Spleen (tissue), 7 donors: ENCODE data around the gene TRPT1.

Source experiments
- POLR2A ChIP-seq, 3 donors: fragments of 450-650 bp; IDR thresholded peaks; one replicate each; pipeline ENCODE4 v1.5.1; 2017; ENCODE audit warnings: antibody characterized with exemption in 3 of 3, mild to moderate bottlenecking in 1 of 3
- POLR2AphosphoS5 ChIP-seq, 3 donors: sonication (generic); formaldehyde crosslinking; IDR thresholded peaks; one replicate each; pipeline ENCODE4 v1.5.1; 2017; ENCODE audit warnings: antibody characterized with exemption in 3 of 3
- TF ChIP-seq, protein P1 (sequence below), 11 experiments: fragments of 200-600 bp in 7 of 11; fragments of 450-650 bp in 4 of 11; sonication (generic) in 4 of 11; IDR thresholded peaks in 8 of 11; conservative IDR thresholded peaks in 3 of 11; 1 replicate in 7 of 11; 2 replicates in 4 of 11; pipeline versions ENCODE4 v1.4.0 to v1.8.0; 2016 to 2021; ENCODE audit warnings: antibody characterized with exemption in 11 of 11, inconsistent platforms in 4 of 11, mild to moderate bottlenecking in 1 of 11
- donor health status: DM: no; HTN: no; CAD: no; lungs with moderate emphysema.
- donor health status: DM: no; HTN: no; CAD: no.
- donor health status: DM: no; HTN: no; CAD: no.

DNA sequence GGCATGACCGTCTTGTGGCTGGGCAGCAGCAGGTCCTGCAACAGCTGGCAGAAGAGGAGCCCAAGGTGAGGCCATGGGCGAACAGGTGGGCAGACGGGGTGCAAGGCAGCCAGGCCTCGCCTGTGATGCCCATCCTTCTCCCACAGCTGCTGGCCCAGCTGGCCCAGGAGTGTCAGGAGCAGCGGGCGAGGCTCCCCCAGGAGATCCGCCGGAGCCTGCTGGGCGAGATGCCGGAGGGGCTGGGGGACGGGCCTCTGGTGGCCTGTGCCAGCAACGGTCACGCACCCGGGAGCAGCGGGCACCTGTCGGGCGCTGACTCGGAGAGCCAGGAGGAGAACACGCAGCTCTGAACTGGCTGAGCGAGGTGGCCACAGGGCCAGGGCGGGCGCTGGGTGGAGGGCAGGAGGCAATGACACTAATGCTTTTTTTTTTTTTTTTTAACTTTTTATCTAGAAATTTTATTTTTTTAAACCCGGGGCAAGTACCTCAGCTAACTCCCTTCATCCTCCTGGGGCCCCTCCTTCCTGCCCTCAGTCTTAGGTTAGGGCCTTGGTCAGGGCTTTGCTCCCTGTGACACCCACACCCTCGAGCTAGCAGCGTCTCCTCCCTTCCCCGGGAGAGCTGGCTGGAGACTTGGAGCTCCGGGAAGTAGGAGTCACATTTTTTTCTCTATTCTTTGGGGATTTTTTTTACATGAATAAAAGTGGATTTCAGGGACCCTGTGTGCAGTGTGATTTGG is 41.4 kb upstream of the TRPT1 start:
- TF ChIP-seq POLR2A (IDR thresholded peaks at IDR 0.05) (no peak), POLR2AphosphoS5 (IDR thresholded peaks at IDR 0.05) (peak in 1 of 3 donors; percentile 47)
- TF ChIP-seq, protein P1, sequence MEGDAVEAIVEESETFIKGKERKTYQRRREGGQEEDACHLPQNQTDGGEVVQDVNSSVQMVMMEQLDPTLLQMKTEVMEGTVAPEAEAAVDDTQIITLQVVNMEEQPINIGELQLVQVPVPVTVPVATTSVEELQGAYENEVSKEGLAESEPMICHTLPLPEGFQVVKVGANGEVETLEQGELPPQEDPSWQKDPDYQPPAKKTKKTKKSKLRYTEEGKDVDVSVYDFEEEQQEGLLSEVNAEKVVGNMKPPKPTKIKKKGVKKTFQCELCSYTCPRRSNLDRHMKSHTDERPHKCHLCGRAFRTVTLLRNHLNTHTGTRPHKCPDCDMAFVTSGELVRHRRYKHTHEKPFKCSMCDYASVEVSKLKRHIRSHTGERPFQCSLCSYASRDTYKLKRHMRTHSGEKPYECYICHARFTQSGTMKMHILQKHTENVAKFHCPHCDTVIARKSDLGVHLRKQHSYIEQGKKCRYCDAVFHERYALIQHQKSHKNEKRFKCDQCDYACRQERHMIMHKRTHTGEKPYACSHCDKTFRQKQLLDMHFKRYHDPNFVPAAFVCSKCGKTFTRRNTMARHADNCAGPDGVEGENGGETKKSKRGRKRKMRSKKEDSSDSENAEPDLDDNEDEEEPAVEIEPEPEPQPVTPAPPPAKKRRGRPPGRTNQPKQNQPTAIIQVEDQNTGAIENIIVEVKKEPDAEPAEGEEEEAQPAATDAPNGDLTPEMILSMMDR (IDR thresholded peaks at IDR 0.05 in 8 of 11, conservative IDR thresholded peaks at IDR 0.05 in 3 of 11) = no peak
